GM18870 (cell line): ENCODE measurements around the gene SGPP2.

Experiments
- ATAC-seq: cut with Tn5 transposase; IDR thresholded peaks from one replicate; pipeline ENCODE4 v1.9.1; 2021; ENCODE audit warnings: moderate library complexity; ENCODE audit not compliant: unreplicated experiment

Gene SGPP2

DNA sequence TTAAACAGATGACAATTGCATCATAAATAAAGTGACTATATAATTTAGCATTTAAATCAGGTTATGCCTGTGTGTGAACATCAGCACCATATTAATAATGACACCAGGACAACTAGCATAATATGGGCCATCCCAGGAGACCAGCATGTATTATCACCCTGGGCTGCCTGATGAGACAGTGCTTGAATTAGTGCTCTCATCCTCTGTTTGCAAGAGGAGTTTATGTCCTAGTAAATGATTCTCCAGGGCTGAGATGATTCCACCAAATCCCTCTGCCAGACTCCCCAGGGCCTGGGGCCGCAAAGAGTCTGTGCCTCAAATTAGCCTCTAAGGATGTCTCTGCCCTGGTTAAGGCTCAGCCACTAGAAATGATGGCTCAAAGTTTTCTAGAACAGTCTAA lies 97.7 kb downstream of the SGPP2 start:
- no peak for ATAC-seq

GRCh38 chr2:222523783-222524544 lies 99.6 kb downstream of the SGPP2 start:
- no peak for ATAC-seq

DNA sequence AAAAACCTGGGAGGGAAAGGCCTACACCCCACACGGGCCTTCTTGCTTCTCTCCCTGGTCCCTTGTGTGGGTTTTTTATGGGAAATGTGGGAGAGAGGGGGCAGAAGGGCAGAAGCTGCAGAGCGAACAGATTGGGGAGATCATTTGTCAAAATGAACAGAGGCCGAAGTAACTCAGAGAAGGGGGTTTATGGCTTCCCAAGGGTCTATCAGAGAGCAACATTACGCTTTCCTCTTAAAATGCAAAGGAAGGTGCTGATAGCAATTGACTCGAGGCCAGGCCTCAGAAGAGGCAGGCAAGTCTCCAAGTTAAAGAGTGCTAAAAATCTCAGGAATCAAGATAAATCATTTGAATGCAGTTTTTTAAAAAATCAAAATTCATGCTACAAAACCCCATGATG lies 101.5 kb downstream of the SGPP2 start:
- ATAC-seq, result no peak

DNA sequence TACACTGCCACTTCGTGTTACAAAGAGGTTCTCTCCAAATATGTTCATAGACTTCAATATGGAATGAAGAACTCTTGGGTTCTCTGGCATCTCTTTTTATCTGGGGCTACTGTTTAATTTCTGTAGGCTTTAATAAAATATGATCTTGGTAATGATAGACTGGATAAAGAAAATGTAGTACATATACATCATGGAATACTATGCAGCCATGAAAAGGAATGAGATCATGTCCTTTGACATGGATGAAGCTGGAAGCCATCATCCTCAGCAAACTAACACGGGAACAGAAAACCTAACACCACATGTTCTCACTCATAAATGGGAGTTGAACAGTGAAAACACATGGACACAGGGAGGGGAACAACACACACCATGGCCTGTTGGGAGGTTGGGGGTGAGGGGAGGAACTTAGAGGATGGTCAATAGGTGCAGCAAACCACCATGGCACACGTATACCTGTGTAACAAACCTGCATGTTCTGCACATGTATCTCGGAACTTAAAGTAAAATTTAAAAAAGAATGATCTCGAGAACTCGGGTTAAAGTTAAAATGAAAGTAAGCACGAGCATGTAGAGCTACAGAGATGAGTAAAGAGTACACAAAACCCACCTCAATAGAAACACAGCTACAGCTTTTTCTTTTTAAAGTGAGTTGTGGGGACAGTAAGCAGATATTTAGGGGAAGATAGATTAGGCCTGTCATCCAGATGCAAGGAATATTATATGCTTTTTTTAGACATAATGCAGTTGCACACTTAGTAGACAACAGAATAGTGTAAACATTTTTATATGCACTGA lies 102.3 kb downstream of the SGPP2 start:
- peak; percentile 46 for ATAC-seq

DNA sequence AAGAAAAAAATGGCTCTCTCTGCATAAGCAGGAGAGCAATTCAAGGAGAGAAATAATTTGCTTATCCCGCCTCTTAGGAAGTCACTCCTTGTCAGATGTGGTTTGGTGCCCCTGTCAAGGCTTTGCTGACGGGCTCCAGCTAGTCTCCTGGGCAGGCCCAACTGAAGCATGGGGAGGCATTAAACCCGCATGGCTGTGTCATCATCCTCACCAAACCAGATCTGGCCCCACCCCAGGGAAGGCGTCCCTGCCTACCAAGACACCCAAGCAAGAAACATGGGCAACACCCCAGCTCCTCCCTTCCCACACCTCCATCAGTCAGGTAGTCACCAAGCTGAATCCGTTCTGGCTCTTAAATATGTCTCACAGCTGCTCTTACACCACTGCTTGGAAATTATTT lies 108.0 kb downstream of the SGPP2 start:
- ATAC-seq, result no peak

- no peak for ATAC-seq
These were observed 111.1 kb downstream of the SGPP2 start for GRCh38 chr2:222535477-222535876.

DNA sequence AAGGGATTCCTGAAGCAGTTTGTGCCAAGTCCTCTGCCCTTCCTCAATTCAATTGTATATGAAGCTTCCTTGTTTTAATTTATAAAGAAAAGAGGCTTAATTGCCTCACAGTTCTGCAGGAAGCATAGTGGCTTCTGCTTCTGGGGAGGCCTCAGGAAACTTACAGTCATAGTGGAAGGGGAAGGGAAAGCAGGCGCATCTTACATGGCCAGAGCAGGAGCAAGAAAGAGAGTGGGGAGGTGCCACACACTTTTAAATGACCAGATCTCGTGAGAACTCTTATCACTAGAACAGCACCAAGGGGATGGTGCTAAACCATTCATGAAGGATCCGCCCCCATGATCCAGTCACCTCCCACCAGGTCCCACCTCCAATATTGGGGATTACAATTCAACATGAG lies 114.2 kb downstream of the SGPP2 start:
- no peak for ATAC-seq

DNA sequence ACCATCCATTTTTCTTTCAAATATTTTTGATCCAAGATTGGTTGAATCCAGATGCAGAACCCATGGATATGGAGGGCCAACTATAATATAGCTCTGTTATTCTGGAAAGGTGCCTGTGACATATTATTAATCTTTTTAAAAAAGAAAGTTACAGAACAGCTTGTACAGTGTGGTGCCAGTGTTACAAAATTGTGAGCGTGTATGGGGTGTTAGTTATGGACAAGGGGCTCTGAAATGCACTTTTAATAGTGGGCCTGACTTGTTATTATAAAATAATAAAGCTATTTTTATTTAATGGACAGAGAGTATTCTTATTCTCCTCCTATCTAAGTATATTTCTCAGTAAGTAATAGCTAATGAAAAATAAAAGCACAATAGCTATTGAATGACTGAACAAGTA lies 120.3 kb downstream of the SGPP2 start:
- ATAC-seq, result no peak

DNA sequence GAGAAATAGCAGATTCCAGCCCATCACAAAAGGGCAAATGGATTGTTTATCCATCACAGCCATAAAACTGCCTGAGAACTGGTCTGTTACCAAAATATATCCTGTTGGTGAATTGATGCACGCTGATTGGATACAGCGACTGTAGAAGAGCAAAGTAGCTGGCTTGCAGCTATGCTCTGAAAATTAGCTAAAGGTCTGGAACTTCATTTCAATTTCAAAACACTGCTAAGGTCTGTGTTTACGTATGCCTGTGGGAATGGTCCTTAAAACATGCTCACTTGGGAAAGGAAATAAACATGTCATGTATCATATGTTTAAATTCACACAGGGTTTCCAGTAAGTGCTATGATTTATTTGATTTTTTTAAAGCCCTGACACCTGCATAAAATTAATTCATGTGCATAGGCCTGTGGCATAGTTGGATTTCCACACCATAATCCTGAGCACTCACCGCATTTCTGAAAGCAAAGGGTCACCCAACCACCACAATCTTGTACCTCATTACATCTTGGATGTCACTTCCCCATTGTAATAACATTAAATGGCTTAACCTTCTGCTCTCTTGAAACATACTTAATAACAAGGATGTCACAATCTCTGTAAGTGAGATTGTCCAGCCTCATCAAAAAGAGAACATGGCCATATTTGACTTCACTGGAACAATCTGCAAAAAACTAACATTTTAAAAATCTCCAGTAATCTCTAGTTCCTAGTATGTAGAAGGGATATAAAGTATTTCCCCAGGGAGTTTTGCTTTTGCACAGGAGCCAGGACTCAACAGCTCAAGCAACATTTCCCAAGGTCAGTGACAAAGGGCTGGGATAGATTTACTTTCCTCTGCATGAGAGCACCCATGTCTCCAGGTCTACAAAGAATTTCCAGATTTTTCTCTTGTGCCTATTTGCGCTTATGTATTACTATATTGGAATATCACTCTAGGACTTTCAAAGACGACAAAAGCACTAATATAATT lies 121.8 kb downstream of the SGPP2 start:
- no peak for ATAC-seq

GRCh38 chr2:222547083-222547482 lies 122.7 kb downstream of the SGPP2 start:
- no peak for ATAC-seq

DNA sequence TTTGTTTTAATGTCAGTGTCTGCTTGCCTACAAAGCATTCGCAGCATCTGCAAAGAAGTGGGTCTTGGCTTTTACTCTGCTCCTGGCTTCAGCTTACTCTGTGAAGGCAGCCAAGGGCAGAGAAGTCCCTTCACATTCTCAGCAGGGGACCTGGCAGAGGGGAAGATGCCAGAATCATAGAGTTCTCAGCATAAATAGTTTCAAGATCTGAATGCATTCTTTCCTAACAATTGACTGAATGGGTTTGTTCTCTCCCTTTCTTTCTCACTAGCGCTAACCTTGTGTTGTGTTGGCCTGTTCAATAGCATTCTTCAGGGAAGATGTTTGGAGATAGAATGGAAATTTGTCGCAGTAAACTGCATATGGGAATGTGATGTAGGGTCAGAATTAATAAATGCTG lies 124.6 kb downstream of the SGPP2 start:
- ATAC-seq, result no peak

DNA sequence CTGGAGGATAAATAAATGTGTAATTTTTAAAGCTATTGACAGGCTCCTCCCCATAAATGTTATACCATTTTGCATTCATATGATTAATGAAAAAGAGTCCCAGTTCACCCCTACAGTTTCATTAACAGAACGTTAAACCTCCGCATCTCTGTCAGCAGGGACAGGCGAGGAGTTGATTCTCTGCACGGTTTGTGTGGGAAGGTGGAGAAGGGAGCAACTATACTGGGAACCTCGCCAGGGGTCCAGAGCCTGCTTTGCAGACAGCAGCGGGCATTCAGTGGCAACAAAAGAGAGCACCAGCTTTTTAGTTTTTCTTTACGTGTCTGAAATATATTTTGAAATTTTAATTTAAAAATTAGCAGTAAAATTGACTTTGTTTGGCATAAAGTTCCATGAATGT lies 130.2 kb downstream of the SGPP2 start:
- no peak for ATAC-seq

- no peak for ATAC-seq
These were observed 136.8 kb downstream of the SGPP2 start for GRCh38 chr2:222561151-222561550.

DNA sequence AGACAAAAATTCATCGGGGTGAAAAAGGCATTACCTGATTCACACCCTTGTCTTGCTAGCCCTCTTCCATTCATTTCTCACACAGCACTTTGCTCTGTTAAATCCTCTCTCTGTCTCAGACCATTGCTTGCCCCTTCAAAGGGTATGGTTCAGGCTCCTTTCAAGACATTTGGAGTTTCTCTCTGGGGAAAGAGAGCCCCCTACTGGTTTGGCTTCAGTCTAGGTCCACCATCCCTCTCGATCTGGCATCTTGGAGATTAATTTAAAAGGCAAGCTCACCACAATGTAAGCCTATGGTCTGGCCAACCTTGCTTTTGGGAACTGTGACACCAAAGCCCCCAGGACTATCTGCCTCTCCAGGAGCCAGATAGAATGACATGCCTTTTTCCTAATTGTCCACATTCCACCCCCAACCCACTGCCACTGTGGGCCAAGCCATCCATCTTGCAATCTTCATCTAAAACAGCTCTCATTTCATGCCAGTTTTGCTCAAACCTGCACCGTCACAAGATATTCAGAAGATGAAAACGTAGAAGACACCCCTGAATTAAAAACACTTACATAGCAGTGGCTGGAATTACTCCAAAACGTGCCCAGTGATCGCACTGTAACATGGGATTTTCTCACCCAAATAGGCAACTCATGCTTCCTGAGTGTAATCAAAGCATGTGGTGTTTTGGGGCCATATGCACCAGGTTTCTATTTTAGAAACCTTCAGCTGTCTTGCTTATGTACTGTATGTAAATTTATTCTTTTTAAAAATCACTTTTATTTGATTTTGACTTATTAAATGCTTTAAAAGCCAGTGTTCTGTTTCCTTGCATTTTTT lies 137.7 kb downstream of the SGPP2 start:
- ATAC-seq, result peak; percentile 72

- no peak for ATAC-seq
These were observed 138.9 kb downstream of the SGPP2 start for GRCh38 chr2:222563106-222563718.

DNA sequence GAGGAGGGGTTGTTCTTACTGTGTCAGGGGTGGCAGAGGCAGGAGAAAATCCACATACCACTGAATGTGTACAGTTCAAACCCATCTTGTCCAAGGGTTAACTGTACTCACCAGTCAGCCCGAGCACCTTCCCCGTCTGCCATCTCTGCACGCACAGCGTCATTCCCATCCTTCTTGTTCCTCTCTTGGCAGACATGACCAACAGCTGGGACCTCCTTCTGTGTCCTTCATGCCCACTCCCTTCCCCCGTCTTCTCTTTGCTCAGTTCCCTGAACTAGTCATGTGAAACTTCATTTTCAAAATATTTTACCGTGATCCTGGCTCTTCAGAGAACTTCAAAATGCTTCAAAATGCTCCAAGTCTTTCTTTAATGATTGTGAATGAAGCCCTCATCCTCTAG lies 139.6 kb downstream of the SGPP2 start:
- no peak for ATAC-seq

DNA sequence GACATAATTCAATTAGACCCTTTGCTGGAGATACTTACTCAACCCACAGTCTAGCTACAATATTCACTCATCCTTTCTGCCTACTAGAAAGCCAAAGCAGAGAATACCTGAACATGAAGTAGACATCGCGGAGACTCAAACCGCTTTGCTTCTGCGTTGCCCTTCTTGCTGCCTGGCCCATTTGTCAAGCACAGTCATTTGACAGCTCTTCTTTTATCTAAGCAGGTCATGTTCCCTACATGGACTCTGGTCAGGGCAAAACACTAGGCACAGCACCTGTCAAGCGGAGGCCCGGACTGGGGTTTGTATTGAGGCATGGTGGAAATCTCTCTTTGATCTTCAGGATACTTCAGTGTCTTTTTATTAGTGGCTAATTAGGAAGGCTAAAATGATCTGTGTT lies 141.9 kb downstream of the SGPP2 start:
- ATAC-seq, result no peak

- no peak for ATAC-seq
These were observed 144.5 kb downstream of the SGPP2 start for GRCh38 chr2:222568865-222569264.

GRCh38 chr2:222569826-222570225 lies 145.5 kb downstream of the SGPP2 start:
- no peak for ATAC-seq

DNA sequence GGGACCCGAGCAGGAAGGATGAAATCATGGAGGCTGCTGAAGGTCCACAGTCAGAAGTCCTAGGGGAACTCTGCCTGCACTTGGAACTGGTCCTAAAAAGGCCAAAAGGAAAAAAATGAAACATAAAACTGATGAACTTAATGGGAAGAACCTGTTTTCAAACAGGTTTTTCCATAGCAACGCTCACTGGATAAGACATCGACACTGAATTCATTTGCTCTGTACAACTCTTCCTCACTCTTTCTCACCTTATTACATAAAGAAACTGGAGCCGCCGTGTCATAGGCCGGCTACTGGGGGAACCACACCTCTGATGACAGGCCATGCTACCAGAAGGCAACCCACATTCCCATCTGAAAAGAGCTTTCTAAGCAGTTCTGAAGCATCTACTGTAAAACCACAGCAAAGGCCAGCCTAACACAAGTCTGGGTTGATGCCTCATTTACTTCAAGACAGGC lies 147.9 kb downstream of the SGPP2 start:
- ATAC-seq, result no peak
